Astrocyte of the spinal cord (primary cell): ENCODE measurements around the gene PNISR.
A peak's percentile ranks its signal among the peaks of the same experiment; 100 is the strongest.
"Not testable (repeated sequence)": the region's sequence is repeated elsewhere in the genome, so short reads cannot be mapped to it uniquely, and the experiment has no call there.

Source experiments
- DNase-seq: peaks from one replicate; pipeline ENCODE4 v3.0.0; 2011; ENCODE audit warnings: low read depth, low spot score
- H3K4me3 ChIP-seq: 2 replicates; pipeline ENCODE4 v1.5.1; 2011; ENCODE audit warnings: low read depth, mild to moderate bottlenecking, low read length, moderate library complexity
- CTCF ChIP-seq: IDR thresholded peaks from 2 replicates; pipeline ENCODE4 v1.5.1; 2012; ENCODE audit warnings: low read depth, mild to moderate bottlenecking, low read length, inconsistent platforms
- in situ Hi-C: cut with HindIII; loops from 2 replicates; pipeline ENCODE4 v1.10.0; 2017; ENCODE audit warnings: low sequenced_read_pairs

PNISR gene

GRCh38 chr6:99424761-99425646, at the start of gene PNISR:
Gene PNISR (minus strand): TSS chr6:99425308. CDS start chr6:99414659, 10,649 bp downstream.
- peak; percentile 99 for DNase-seq
- no peak for TF ChIP-seq CTCF
- in situ Hi-C loops: no loop called here
- peak within 1 kb of the TSS; percentile 99 for H3K4me3 ChIP-seq

GRCh38 chr6:99473730-99474129, 48.6 kb upstream of the PNISR start:
- H3K4me3 ChIP-seq: no peak overlapping the region
- in situ Hi-C loops: no loop called here
- TF ChIP-seq CTCF: no peak
- no peak for DNase-seq

- TF ChIP-seq CTCF: no peak
- no peak for DNase-seq
- in situ Hi-C loops: no loop called here
- H3K4me3 ChIP-seq: no peak overlapping the region
Measured at GRCh38 chr6:99471638-99472037, 46.5 kb upstream of the PNISR start.

- peak; percentile 18 for DNase-seq
- H3K4me3 ChIP-seq: no peak overlapping the region
- in situ Hi-C loops: no loop called here
- TF ChIP-seq CTCF: peak; percentile 63
Measured at GRCh38 chr6:99467509-99468106, 42.5 kb upstream of the PNISR start.

- in situ Hi-C loops, DNase-seq, H3K4me3 ChIP-seq: not testable (repeated sequence)
Measured at GRCh38 chr6:99459133-99459532, 34.0 kb upstream of the PNISR start.

- peak; percentile 30 for TF ChIP-seq CTCF
- DNase-seq: peak; percentile 15
- in situ Hi-C loops: no loop called here
- no peak overlapping the region for H3K4me3 ChIP-seq
Measured at GRCh38 chr6:99458319-99458718, 33.2 kb upstream of the PNISR start.

- no peak for TF ChIP-seq CTCF
- in situ Hi-C loops: no loop called here
- H3K4me3 ChIP-seq: no peak overlapping the region
- no peak for DNase-seq
Measured at GRCh38 chr6:99446076-99446475, 21.0 kb upstream of the PNISR start.
